Ascending aorta (tissue), 2 donors: ENCODE measurements around the gene TPRX2. TPM values are rescaled to one million over a fixed set of nuclear protein-coding genes. Genes with fewer than 3 reads are reported as not detected.
A peak's percentile ranks its signal among the peaks of the same experiment; 100 is the strongest.
"Not testable (repeated sequence)": the region's sequence is repeated elsewhere in the genome, so short reads cannot be mapped to it uniquely, and the experiment has no call there.

Experiments used
- DNase-seq, 2 donors: peaks; one replicate each; pipeline ENCODE4 v3.0.0-alpha.2; 2019; ENCODE audit warnings: low spot score in 2 of 2
- H3K27ac ChIP-seq, 2 donors: fragments of 200-600 bp; sonication (generic); one replicate each; pipeline ENCODE4 v1.5.1; 2016 to 2017; ENCODE audit warnings: mild to moderate bottlenecking in 1 of 2
- H3K27me3 ChIP-seq: fragments of 200-600 bp; sonication (generic); one replicate; pipeline ENCODE4 v1.5.1; 2017
- H3K36me3 ChIP-seq, 2 donors: fragments of 200-600 bp; sonication (generic); one replicate each; pipeline ENCODE4 v1.5.1; 2016
- H3K4me1 ChIP-seq, 2 donors: fragments of 200-600 bp; sonication (generic); one replicate each; pipeline ENCODE4 v1.5.1; 2016 to 2017; ENCODE audit warnings: mild to moderate bottlenecking in 1 of 2
- H3K4me3 ChIP-seq, 2 donors: fragments of 200-600 bp; sonication (generic); one replicate each; pipeline ENCODE4 v1.5.1; 2016 to 2017; ENCODE audit warnings: mild to moderate bottlenecking in 1 of 2
- H3K9me3 ChIP-seq, 2 donors: fragments of 200-600 bp; sonication (generic); one replicate each; pipeline ENCODE4 v1.5.1; 2016
- intact Hi-C: fragments of 100-400 bp; cut with DNase I; formaldehyde crosslinking; loops from one replicate; pipeline ENCODE4 v1.15.1; 2023
- total RNA-seq: library from RNA; depleted of rRNA; stranded (reverse); fragments of >200 nt; gene quantifications from one replicate; pipeline ENCODE4 v1.1.0, GENCODE V29; 2016
- TF ChIP-seq, protein P1 (sequence below), 3 experiments: fragments of 200-600 bp in 2 of 3; fragments of 450-650 bp in 1 of 3; sonication (generic) in 2 of 3; IDR thresholded peaks; one replicate each; pipeline ENCODE4 v1.5.1; 2016 to 2019; ENCODE audit warnings: antibody characterized with exemption in 3 of 3, mild to moderate bottlenecking in 1 of 3, moderate library complexity in 1 of 3

TPRX2 gene
- total RNA-seq: not detected

GRCh38 chr19:47858646-47859285 is at the start of gene TPRX2:
Gene TPRX2 (plus strand): TSS chr19:47859235. CDS start chr19:47859247, 12 bp downstream.
- H3K36me3 ChIP-seq, H3K4me1 ChIP-seq, H3K27me3 ChIP-seq, H3K27ac ChIP-seq, H3K4me3 ChIP-seq, H3K9me3 ChIP-seq, DNase-seq, intact Hi-C loops: not testable (repeated sequence)

- DNase-seq: peak in 1 of 2 donors; percentile 67
- H3K27me3 ChIP-seq: no peaks in the 10 kb centered on the region
- H3K36me3 ChIP-seq: no peaks in the 10 kb centered on the region
- intact Hi-C loops: no loop called here
- H3K9me3 ChIP-seq: no peaks in the 10 kb centered on the region
- TF ChIP-seq, protein P1, sequence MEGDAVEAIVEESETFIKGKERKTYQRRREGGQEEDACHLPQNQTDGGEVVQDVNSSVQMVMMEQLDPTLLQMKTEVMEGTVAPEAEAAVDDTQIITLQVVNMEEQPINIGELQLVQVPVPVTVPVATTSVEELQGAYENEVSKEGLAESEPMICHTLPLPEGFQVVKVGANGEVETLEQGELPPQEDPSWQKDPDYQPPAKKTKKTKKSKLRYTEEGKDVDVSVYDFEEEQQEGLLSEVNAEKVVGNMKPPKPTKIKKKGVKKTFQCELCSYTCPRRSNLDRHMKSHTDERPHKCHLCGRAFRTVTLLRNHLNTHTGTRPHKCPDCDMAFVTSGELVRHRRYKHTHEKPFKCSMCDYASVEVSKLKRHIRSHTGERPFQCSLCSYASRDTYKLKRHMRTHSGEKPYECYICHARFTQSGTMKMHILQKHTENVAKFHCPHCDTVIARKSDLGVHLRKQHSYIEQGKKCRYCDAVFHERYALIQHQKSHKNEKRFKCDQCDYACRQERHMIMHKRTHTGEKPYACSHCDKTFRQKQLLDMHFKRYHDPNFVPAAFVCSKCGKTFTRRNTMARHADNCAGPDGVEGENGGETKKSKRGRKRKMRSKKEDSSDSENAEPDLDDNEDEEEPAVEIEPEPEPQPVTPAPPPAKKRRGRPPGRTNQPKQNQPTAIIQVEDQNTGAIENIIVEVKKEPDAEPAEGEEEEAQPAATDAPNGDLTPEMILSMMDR (IDR thresholded peaks at IDR 0.05): peak in 2 of 3 experiments; percentile 53 to 58
- no peak overlapping the region for H3K27ac ChIP-seq
- no peaks in the 10 kb centered on the region for H3K4me1 ChIP-seq
- H3K4me3 ChIP-seq: no peak overlapping the region
Observed at GRCh38 chr19:47813304-47813994, 45.6 kb upstream of the TPRX2 start.

DNA sequence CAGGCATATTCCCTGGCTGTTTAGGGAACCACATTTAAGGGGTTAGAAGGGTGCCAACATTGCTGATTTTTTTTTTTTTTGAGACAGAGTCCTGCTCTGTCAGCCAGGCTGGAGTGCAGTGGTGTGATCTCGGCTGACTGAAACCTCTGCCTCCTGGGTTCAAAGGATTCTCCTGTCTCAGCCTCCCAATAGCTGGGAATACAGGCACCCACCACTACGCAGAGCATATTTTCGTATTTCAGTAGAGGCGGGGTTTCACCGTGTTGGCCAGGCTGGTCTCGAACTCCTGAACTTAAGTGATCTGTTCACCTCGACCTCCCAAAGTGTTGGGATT is 45.1 kb upstream of the TPRX2 start:
- Histone ChIP-seq H3K36me3 (no peaks in the 10 kb centered on the region), H3K4me1 (no peaks in the 10 kb centered on the region), H3K9me3 (no peaks in the 10 kb centered on the region), H3K4me3 (no peak overlapping the region), H3K27me3 (no peaks in the 10 kb centered on the region), H3K27ac (no peak overlapping the region)
- TF ChIP-seq, protein P1 (IDR thresholded peaks at IDR 0.05): no peak
- intact Hi-C loops: no loop called here
- DNase-seq: no peak

- intact Hi-C loops, H3K27me3 ChIP-seq, DNase-seq, H3K9me3 ChIP-seq, H3K36me3 ChIP-seq, H3K4me3 ChIP-seq, H3K27ac ChIP-seq, H3K4me1 ChIP-seq: not testable (repeated sequence)
Observed at GRCh38 chr19:47816270-47816669, 42.8 kb upstream of the TPRX2 start.

GRCh38 chr19:47818221-47818620 is 40.8 kb upstream of the TPRX2 start:
- H3K4me3 ChIP-seq, H3K4me1 ChIP-seq, DNase-seq, intact Hi-C loops, H3K27me3 ChIP-seq, H3K9me3 ChIP-seq, H3K36me3 ChIP-seq, H3K27ac ChIP-seq: not testable (repeated sequence)

DNA sequence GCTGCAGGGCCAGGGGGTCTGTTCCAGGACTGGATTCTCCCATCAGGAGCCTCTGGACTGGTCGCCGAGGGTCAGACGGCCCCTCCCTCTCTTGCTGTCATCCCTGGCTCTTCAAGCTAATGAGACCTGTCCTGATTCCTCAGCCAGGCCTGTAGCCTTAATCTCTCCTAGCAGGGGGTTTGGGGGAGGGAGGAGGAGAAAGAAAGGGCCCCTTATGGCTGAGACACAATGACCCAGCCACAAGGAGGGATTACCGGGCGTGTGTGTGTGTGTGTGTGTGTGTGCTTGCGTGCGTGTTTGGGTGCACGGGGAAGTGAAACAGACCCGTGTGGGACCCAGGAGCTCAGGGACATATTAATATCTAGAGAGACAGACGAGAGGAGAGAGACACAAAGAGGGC is 39.2 kb upstream of the TPRX2 start:
- intact Hi-C loops: no loop called here

GRCh38 chr19:47820410-47820809 is 38.6 kb upstream of the TPRX2 start:
- TF ChIP-seq, protein P1 (IDR thresholded peaks at IDR 0.05): no peak
- DNase-seq: no peak
- Histone ChIP-seq H3K4me1 (no peaks in the 10 kb centered on the region), H3K36me3 (no peaks in the 10 kb centered on the region), H3K9me3 (no peaks in the 10 kb centered on the region), H3K4me3 (no peak overlapping the region), H3K27ac (no peak overlapping the region), H3K27me3 (no peaks in the 10 kb centered on the region)
- intact Hi-C loops: no loop called here

More for the DNA sequence above, 39.2 kb upstream of the TPRX2 start:
- Histone ChIP-seq H3K9me3 (no peaks in the 10 kb centered on the region), H3K27me3 (no peaks in the 10 kb centered on the region), H3K4me1 (no peaks in the 10 kb centered on the region), H3K4me3 (no peak overlapping the region), H3K27ac (no peak overlapping the region), H3K36me3 (no peaks in the 10 kb centered on the region)
- no peak for DNase-seq
- TF ChIP-seq, protein P1 (IDR thresholded peaks at IDR 0.05): no peak
